ENCODE data around the gene SH2D3A. TPM values are rescaled to one million over a fixed set of nuclear protein-coding genes. Genes with fewer than 3 reads are reported as not detected.

Gene SH2D3A
- total and polyA plus RNA-seq, 7 experiments from 2014 or later = 27.9 to 64.7 (median 57.4) TPM

DNA sequence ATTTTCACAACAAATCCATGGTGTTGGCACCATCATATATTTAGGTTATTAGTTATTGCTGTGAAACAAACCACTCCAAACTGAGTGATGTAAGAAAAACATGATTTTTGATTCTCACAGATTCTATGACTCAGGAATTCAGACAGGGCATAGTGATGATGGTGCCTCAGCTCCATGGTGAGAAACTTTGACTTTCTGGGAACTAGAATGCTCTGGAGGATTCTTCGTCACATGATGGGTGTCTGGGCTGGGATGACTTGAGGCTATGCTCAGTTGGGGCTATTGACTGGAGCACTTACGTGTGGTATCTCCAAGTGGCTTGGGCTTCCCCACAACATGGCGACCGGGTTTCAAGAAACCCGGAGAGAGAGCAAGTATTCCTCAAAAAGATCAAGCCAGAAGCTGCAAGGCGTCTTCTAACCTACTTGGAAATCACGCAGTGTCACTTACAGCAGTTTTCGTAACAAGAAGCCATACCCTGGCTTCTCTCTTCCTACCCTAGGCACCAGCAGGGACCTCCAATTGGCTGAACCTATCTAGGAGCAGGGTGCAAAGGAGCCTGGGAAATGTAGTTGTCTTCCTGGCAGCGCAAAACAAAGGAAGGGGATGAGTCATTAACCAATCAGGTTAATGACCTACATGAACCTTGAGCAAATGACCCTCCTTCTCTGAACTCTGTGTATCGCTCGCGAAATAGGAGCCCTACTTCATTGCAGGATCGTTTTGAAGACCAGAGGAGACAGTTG is 27.6 kb upstream of the SH2D3A start:
- H3K4me1 Mint-ChIP-seq = peaks cover 64 to 98% (median 84%) of the 10 kb centered on the region in 7 donors
- H3K4me3 Mint-ChIP-seq = peak overlapping the region in 6 of 10 donors; percentile 6 to 69 (median 38)
- H3K27ac Mint-ChIP-seq = peak overlapping the region in 8 of 9 donors; percentile 51 to 87 (median 83)
- Histone ChIP-seq H3K36me3 (ENCODE audit: control insufficient read depth in 2 of 3, insufficient read depth in 3 of 3, low read length in 3 of 3) (peaks cover 0 to 16% (median 11%) of the 10 kb centered on the region in 3 experiments), H3K4me3 (ENCODE audit: low read length) (no peak overlapping the region), H3K27ac (ENCODE audit: low read depth, low read length) (no peak overlapping the region), H3K4me1 (ENCODE audit: control insufficient read depth in 2 of 2, insufficient read depth in 2 of 2, low read length in 2 of 2) (peaks cover 11 to 59% of the 10 kb centered on the region in 2 donors), H3K27me3 (ENCODE audit: control insufficient read depth in 2 of 2, insufficient read depth in 2 of 2, low read length in 2 of 2) (no peaks in the 10 kb centered on the region), H3K9me3 (ENCODE audit: control insufficient read depth in 2 of 3, low read length in 3 of 3) (no peaks in the 10 kb centered on the region)
- intact Hi-C loops (cut with micrococcal nuclease) = no loop called here
- ATAC-seq (no peak), DNase-seq (no peak)
- ChIA-PET POLR2A (interaction anchor here (1.5 to 1.6 kb wide), 2 partner anchors 11 to 23 kb away, joined by 3 to 4 read pairs; partner anchors contain the start of gene VAV1), CTCF (interaction anchor here (0.8 kb wide), 1 partner anchor 17 kb away, joined by 3 read pairs; no protein-coding TSS in a partner anchor)
- H3K9me3 Mint-ChIP-seq = peaks cover 0 to 11% (median 2%) of the 10 kb centered on the region in 11 donors
- no peaks in the 10 kb centered on the region for H3K27me3 Mint-ChIP-seq
- peaks cover 8 to 69% (median 40%) of the 10 kb centered on the region in 5 donors for H3K36me3 Mint-ChIP-seq

DNA sequence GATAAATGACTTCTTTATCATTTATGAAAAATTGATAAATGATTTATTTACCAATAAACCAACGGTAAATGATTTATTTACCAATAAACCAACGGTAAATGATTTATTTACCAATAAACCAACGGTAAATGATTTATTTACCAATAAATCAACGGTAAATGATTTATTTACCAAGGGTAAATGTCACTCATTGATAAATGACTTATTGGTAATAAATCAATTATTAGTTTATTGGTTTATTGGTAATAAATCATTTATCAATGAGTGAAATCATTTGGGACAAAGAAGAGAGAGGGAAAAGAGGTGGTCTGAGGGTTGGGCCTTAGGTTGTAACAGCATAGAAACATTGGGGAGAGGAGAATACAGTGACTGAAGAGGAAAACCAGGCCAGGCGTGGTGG is 26.7 kb upstream of the SH2D3A start:
- Mint-ChIP-seq H3K9me3 (peaks cover 0 to 11% (median 2%) of the 10 kb centered on the region in 11 donors), H3K27ac (peak overlapping the region; percentile 42 to 85 (median 79)), H3K36me3 (peaks cover 8 to 68% (median 40%) of the 10 kb centered on the region in 5 donors), H3K4me3 (peak overlapping the region in 7 of 10 donors; percentile 4 to 62 (median 12)), H3K27me3 (no peaks in the 10 kb centered on the region), H3K4me1 (peaks cover 59 to 98% (median 81%) of the 10 kb centered on the region in 7 donors)
- ATAC-seq (no peak), DNase-seq (no peak)
- peaks cover 6 to 59% of the 10 kb centered on the region in 2 donors for H3K4me1 ChIP-seq (ENCODE audit: control insufficient read depth in 2 of 2, insufficient read depth in 2 of 2, low read length in 2 of 2)
- H3K9me3 ChIP-seq (ENCODE audit: control insufficient read depth in 2 of 3, low read length in 3 of 3) = no peaks in the 10 kb centered on the region
- ChIA-PET POLR2A (interaction anchor here (1.6 kb wide), 1 partner anchor 22 kb away, joined by 4 read pairs; the partner anchor contains the start of gene VAV1), CTCF (no interaction called here)
- H3K4me3 ChIP-seq (ENCODE audit: low read length) = no peak overlapping the region
- intact Hi-C loops (cut with micrococcal nuclease) = loop anchor here in 1 of 2 donors (1.0 kb wide), 1 partner anchor 7 kb away; no protein-coding TSS in a partner anchor
- H3K36me3 ChIP-seq (ENCODE audit: control insufficient read depth in 2 of 3, insufficient read depth in 3 of 3, low read length in 3 of 3) = peaks cover 0 to 16% (median 11%) of the 10 kb centered on the region in 3 experiments
- H3K27ac ChIP-seq (ENCODE audit: low read depth, low read length) = no peak overlapping the region
- H3K27me3 ChIP-seq (ENCODE audit: control insufficient read depth in 2 of 2, insufficient read depth in 2 of 2, low read length in 2 of 2) = no peaks in the 10 kb centered on the region

GRCh38 chr19:6793411-6793810 is 26.2 kb upstream of the SH2D3A start:
- peak; percentile 41 for ATAC-seq
- H3K4me1 ChIP-seq (ENCODE audit: control insufficient read depth in 2 of 2, insufficient read depth in 2 of 2, low read length in 2 of 2) = peaks cover 6 to 65% of the 10 kb centered on the region in 2 donors
- peak overlapping the region; percentile 36 for H3K27ac ChIP-seq (ENCODE audit: low read depth, low read length)

GRCh38 chr19:6791237-6791636 is 24.0 kb upstream of the SH2D3A start:
- intact Hi-C loops (cut with micrococcal nuclease) = no loop called here
- no peaks in the 10 kb centered on the region for H3K27me3 ChIP-seq (ENCODE audit: control insufficient read depth in 2 of 2, insufficient read depth in 2 of 2, low read length in 2 of 2)
- ChIA-PET POLR2A (interaction anchor here (0.8 to 4.3 kb wide), 4 partner anchors 10 to 40 kb away, joined by 3 to 26 read pairs (median 8); partner anchors contain the start of gene VAV1), CTCF (interaction anchor here (1.0 kb wide), 1 partner anchor 18 kb away, joined by 5 read pairs; the partner anchor contains the start of gene VAV1)
- Mint-ChIP-seq H3K4me3 (peak overlapping the region in 6 of 10 donors; percentile 29 to 82 (median 55)), H3K27me3 (no peaks in the 10 kb centered on the region), H3K27ac (peak overlapping the region; percentile 18 to 93 (median 82)), H3K4me1 (peaks cover 51 to 90% (median 78%) of the 10 kb centered on the region in 7 donors), H3K36me3 (peaks cover 3 to 63% (median 40%) of the 10 kb centered on the region in 5 donors), H3K9me3 (peaks cover 0 to 11% (median 1%) of the 10 kb centered on the region in 11 donors)
- H3K4me1 ChIP-seq (ENCODE audit: control insufficient read depth in 2 of 2, insufficient read depth in 2 of 2, low read length in 2 of 2) = peaks cover 6 to 58% of the 10 kb centered on the region in 2 donors
- ATAC-seq (no peak), DNase-seq (no peak)
- H3K9me3 ChIP-seq (ENCODE audit: control insufficient read depth in 2 of 3, low read length in 3 of 3) = no peaks in the 10 kb centered on the region
- H3K36me3 ChIP-seq (ENCODE audit: control insufficient read depth in 2 of 3, insufficient read depth in 3 of 3, low read length in 3 of 3) = peaks cover 0 to 17% (median 11%) of the 10 kb centered on the region in 3 experiments
- no peak overlapping the region for H3K4me3 ChIP-seq (ENCODE audit: low read length)
- peak overlapping the region; percentile 41 for H3K27ac ChIP-seq (ENCODE audit: low read depth, low read length)

More at GRCh38 chr19:6793411-6793810, 26.2 kb upstream of the SH2D3A start:
- Histone ChIP-seq H3K36me3 (ENCODE audit: control insufficient read depth in 2 of 3, insufficient read depth in 3 of 3, low read length in 3 of 3) (peaks cover 0 to 16% (median 11%) of the 10 kb centered on the region in 3 experiments), H3K4me3 (ENCODE audit: low read length) (no peak overlapping the region), H3K27me3 (ENCODE audit: control insufficient read depth in 2 of 2, insufficient read depth in 2 of 2, low read length in 2 of 2) (no peaks in the 10 kb centered on the region), H3K9me3 (ENCODE audit: control insufficient read depth in 2 of 3, low read length in 3 of 3) (no peaks in the 10 kb centered on the region)
- no peak for DNase-seq
- peak overlapping the region in 9 of 10 donors; percentile 52 to 82 (median 64) for H3K4me3 Mint-ChIP-seq
- POLR2A ChIA-PET = interaction anchor here (1.5 to 4.3 kb wide), 3 partner anchors 8 to 21 kb away, joined by 4 to 26 read pairs (median 4); partner anchors contain the start of gene VAV1
- peaks cover 59 to 99% (median 83%) of the 10 kb centered on the region in 7 donors for H3K4me1 Mint-ChIP-seq
- CTCF ChIA-PET = interaction anchor here (0.6 kb wide), 1 partner anchor 149 kb away, joined by 3 read pairs; no protein-coding TSS in a partner anchor
- no peaks in the 10 kb centered on the region for H3K27me3 Mint-ChIP-seq
- peaks cover 0 to 11% (median 2%) of the 10 kb centered on the region in 11 donors for H3K9me3 Mint-ChIP-seq
- intact Hi-C loops (cut with micrococcal nuclease) = loop anchor here in 1 of 2 donors (1.0 kb wide), 1 partner anchor 8 kb away; no protein-coding TSS in a partner anchor
- peaks cover 8 to 68% (median 41%) of the 10 kb centered on the region in 5 donors for H3K36me3 Mint-ChIP-seq
- H3K27ac Mint-ChIP-seq = peak overlapping the region; percentile 36 to 93 (median 83)

DNA sequence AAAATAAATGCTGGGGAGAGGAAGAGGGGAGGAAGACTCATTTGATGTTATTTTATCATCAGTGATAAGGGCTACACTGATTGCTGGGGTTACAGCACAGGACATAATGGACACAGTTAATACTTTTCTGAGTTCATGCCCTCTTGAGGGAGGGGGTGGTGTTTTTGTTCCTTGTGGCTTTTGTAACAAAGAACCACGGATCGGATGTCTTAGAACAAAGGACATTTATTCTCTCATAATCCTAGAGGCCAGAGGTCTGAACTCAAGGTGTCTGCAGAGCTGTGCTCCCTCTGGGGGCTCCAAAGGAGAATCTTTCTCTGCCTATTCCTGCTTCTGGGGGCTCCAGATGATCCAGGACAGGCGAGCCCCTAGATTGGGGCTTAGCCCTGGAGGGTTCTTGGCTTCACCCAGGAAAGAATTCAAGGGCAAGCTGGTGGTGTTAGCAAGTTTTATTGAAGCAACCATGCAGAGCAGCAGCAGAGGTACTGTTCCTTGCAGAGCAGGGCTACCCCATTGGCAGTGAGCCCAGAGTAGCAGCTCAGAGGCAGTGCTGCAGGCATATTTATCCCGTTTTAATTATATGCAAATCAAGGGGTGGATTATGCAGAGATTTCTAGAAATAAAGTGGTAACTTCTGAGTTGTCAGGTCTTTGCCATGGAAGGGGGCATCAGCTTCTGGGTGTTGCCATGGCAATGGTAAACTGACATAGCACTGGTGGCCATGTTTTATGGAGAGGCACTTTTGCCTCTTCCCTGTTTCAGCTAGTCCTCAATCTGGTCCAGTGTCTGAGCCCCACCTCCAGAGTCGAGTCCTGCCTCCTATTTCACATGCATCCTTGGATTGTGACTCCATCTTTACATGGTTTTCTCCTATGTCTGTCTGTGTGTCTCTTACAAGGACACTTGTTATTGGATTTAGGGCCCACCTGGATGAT is 23.2 kb upstream of the SH2D3A start:
- POLR2A ChIA-PET = interaction anchor here (0.7 to 4.3 kb wide), 6 partner anchors 9 to 41 kb away, joined by 3 to 26 read pairs (median 4); partner anchors contain the start of gene VAV1
- intact Hi-C loops (cut with micrococcal nuclease) = no loop called here
- Histone ChIP-seq H3K4me1 (ENCODE audit: control insufficient read depth in 2 of 2, insufficient read depth in 2 of 2, low read length in 2 of 2) (peaks cover 6 to 55% of the 10 kb centered on the region in 2 donors), H3K36me3 (ENCODE audit: control insufficient read depth in 2 of 3, insufficient read depth in 3 of 3, low read length in 3 of 3) (peaks cover 0 to 16% (median 11%) of the 10 kb centered on the region in 3 experiments), H3K4me3 (ENCODE audit: low read length) (no peak overlapping the region), H3K27me3 (ENCODE audit: control insufficient read depth in 2 of 2, insufficient read depth in 2 of 2, low read length in 2 of 2) (no peaks in the 10 kb centered on the region), H3K9me3 (ENCODE audit: control insufficient read depth in 2 of 3, low read length in 3 of 3) (no peaks in the 10 kb centered on the region), H3K27ac (ENCODE audit: low read depth, low read length) (peak overlapping the region; percentile 41)
- H3K27ac Mint-ChIP-seq = peak overlapping the region; percentile 29 to 93 (median 81)
- ATAC-seq (no peak), DNase-seq (peak in 1 of 9 donors; percentile 23)
- H3K4me1 Mint-ChIP-seq = peaks cover 50 to 89% (median 76%) of the 10 kb centered on the region in 7 donors
- no peaks in the 10 kb centered on the region for H3K27me3 Mint-ChIP-seq
- peaks cover 7 to 60% (median 41%) of the 10 kb centered on the region in 5 donors for H3K36me3 Mint-ChIP-seq
- peaks cover 0 to 11% (median 1%) of the 10 kb centered on the region in 11 donors for H3K9me3 Mint-ChIP-seq
- H3K4me3 Mint-ChIP-seq = peak overlapping the region in 9 of 10 donors; percentile 29 to 82 (median 62)
- CTCF ChIA-PET = interaction anchor here (1.0 kb wide), 1 partner anchor 17 kb away, joined by 5 read pairs; the partner anchor contains the start of gene VAV1

Data from naive thymus-derived CD4-positive, alpha-beta T cell (primary cell).